GM23338 (cell line): ENCODE results near the gene LRBA. TPM values are rescaled to one million over a fixed set of nuclear protein-coding genes. Genes with fewer than 3 reads are reported as not detected.

Experiments used
- ETS1 ChIP-seq: IDR thresholded peaks from 2 replicates; pipeline ENCODE4 v1.6.1; 2016; ENCODE audit warnings: antibody characterized with exemption
- EZH2phosphoT487 ChIP-seq: fragments of 200-600 bp; sonication (generic); IDR thresholded peaks from one replicate; pipeline ENCODE4 v1.8.1; 2018; ENCODE audit warnings: antibody characterized with exemption; ENCODE audit not compliant: unreplicated experiment
- JUNB ChIP-seq: IDR thresholded peaks from one replicate; pipeline ENCODE4 v1.6.1; 2016; ENCODE audit warnings: antibody characterized with exemption; ENCODE audit not compliant: unreplicated experiment
- POLR2AphosphoS5 ChIP-seq: IDR thresholded peaks from 2 replicates; pipeline ENCODE4 v1.6.1; 2016; ENCODE audit warnings: antibody characterized with exemption, low read depth
- ZNF331 ChIP-seq: fragments of 250-450 bp; sonication (Bioruptor Pico); IDR thresholded peaks from 2 replicates; pipeline ENCODE4 v1.5.0; 2020; ENCODE audit warnings: low read depth, mild to moderate bottlenecking, moderate library complexity
- ZNF462 ChIP-seq: fragments of 250-450 bp; sonication (Bioruptor Pico); IDR thresholded peaks from 2 replicates; pipeline ENCODE4 v1.5.0; 2020; ENCODE audit warnings: mild to moderate bottlenecking, moderate library complexity
- polyA plus RNA-seq: library from polyadenylated mRNA; unstranded; fragments of >200 nt; fragmentation: Nextera tagmentation; extraction: Ambion mirVana; gene quantifications from 2 replicates; pipeline ENCODE4 v1.2.1, GENCODE V29; 2016
- total RNA-seq: library from RNA; depleted of rRNA; stranded (reverse); fragments of >200 nt; shearing (Covaris generic); gene quantifications from 2 replicates; pipeline ENCODE4 v1.2.3, GENCODE V29; 2014
- TF ChIP-seq, protein P1 (sequence below): IDR thresholded peaks from one replicate; pipeline ENCODE4 v1.6.1; 2018; ENCODE audit warnings: antibody characterized with exemption; ENCODE audit not compliant: unreplicated experiment

LRBA gene
- total and polyA plus RNA-seq, 2 experiments from 2014 or later = 23.3 to 126 TPM

GRCh38 chr4:150218447-150218846, 796.6 kb downstream of the LRBA start (continued):
- TF ChIP-seq ZNF462 (CRISPR knock-in tag) (no peak), EZH2phosphoT487 (no peak), ZNF331 (no peak), ETS1 (no peak), JUNB (no peak), POLR2AphosphoS5 (no peak)
- TF ChIP-seq, protein P1, sequence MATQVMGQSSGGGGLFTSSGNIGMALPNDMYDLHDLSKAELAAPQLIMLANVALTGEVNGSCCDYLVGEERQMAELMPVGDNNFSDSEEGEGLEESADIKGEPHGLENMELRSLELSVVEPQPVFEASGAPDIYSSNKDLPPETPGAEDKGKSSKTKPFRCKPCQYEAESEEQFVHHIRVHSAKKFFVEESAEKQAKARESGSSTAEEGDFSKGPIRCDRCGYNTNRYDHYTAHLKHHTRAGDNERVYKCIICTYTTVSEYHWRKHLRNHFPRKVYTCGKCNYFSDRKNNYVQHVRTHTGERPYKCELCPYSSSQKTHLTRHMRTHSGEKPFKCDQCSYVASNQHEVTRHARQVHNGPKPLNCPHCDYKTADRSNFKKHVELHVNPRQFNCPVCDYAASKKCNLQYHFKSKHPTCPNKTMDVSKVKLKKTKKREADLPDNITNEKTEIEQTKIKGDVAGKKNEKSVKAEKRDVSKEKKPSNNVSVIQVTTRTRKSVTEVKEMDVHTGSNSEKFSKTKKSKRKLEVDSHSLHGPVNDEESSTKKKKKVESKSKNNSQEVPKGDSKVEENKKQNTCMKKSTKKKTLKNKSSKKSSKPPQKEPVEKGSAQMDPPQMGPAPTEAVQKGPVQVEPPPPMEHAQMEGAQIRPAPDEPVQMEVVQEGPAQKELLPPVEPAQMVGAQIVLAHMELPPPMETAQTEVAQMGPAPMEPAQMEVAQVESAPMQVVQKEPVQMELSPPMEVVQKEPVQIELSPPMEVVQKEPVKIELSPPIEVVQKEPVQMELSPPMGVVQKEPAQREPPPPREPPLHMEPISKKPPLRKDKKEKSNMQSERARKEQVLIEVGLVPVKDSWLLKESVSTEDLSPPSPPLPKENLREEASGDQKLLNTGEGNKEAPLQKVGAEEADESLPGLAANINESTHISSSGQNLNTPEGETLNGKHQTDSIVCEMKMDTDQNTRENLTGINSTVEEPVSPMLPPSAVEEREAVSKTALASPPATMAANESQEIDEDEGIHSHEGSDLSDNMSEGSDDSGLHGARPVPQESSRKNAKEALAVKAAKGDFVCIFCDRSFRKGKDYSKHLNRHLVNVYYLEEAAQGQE = no peak
